SU-DHL-6 (cell line): ENCODE data around the gene CIAO2A.

Source experiments
- EZH2phosphoT487 ChIP-seq: fragments of 200-600 bp; sonication (generic), shearing (Covaris generic); conservative IDR thresholded peaks from 2 replicates; pipeline ENCODE4 v1.6.1; 2018; ENCODE audit warnings: mild to moderate bottlenecking, antibody characterized with exemption, low read length, moderate library complexity, mixed read lengths
- TF ChIP-seq, protein P1 (sequence below): fragments of 200-600 bp; sonication (generic); IDR thresholded peaks from one replicate; pipeline ENCODE4 v1.5.1; 2017; ENCODE audit warnings: antibody characterized with exemption, mild to moderate bottlenecking, low read length, moderate library complexity; ENCODE audit not compliant: insufficient read depth, poor library complexity, severe bottlenecking

- TF ChIP-seq, protein P1, sequence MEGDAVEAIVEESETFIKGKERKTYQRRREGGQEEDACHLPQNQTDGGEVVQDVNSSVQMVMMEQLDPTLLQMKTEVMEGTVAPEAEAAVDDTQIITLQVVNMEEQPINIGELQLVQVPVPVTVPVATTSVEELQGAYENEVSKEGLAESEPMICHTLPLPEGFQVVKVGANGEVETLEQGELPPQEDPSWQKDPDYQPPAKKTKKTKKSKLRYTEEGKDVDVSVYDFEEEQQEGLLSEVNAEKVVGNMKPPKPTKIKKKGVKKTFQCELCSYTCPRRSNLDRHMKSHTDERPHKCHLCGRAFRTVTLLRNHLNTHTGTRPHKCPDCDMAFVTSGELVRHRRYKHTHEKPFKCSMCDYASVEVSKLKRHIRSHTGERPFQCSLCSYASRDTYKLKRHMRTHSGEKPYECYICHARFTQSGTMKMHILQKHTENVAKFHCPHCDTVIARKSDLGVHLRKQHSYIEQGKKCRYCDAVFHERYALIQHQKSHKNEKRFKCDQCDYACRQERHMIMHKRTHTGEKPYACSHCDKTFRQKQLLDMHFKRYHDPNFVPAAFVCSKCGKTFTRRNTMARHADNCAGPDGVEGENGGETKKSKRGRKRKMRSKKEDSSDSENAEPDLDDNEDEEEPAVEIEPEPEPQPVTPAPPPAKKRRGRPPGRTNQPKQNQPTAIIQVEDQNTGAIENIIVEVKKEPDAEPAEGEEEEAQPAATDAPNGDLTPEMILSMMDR, result no peak
- TF ChIP-seq EZH2phosphoT487, result no peak
Measured at GRCh38 chr15:64100958-64101357, 7.3 kb upstream of the CIAO2A start.
